Testis (tissue), 2 donors: Measurements from ENCODE around the gene AQP9.

Experiments used
- POLR2A ChIP-seq: fragments of 450-650 bp; IDR thresholded peaks from one replicate; pipeline ENCODE4 v1.6.1; 2017; ENCODE audit warnings: antibody characterized with exemption, mild to moderate bottlenecking, moderate library complexity
- TF ChIP-seq, protein P1 (sequence below), 3 experiments: fragments of 450-650 bp in 2 of 3; fragments of 200-600 bp in 1 of 3; sonication (generic) in 1 of 3; IDR thresholded peaks; one replicate each; pipeline ENCODE4 v1.5.1; 2016 to 2019; ENCODE audit warnings: antibody characterized with exemption in 3 of 3, mild to moderate bottlenecking in 2 of 3, moderate library complexity in 1 of 3

DNA sequence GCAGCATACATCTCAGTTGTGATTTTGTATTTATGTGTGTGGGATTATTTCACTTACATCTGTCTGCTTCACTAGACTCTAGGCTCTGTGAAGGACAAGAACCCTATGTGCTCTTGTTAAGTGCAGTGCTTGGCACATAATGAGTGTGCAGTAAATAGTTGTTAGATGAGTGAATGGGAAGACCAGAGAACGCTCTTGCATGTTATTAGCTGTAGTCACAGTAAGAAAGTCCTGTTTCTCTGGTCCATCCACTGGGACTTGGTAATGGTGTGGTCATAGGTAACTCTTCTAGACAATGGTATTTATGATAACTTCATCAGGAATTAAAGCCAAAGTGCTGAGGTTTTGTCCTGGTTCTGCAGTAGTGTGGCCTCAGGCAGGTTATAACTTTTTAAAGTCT is 1.4 kb upstream of the AQP9 start:
- TF ChIP-seq, protein P1, sequence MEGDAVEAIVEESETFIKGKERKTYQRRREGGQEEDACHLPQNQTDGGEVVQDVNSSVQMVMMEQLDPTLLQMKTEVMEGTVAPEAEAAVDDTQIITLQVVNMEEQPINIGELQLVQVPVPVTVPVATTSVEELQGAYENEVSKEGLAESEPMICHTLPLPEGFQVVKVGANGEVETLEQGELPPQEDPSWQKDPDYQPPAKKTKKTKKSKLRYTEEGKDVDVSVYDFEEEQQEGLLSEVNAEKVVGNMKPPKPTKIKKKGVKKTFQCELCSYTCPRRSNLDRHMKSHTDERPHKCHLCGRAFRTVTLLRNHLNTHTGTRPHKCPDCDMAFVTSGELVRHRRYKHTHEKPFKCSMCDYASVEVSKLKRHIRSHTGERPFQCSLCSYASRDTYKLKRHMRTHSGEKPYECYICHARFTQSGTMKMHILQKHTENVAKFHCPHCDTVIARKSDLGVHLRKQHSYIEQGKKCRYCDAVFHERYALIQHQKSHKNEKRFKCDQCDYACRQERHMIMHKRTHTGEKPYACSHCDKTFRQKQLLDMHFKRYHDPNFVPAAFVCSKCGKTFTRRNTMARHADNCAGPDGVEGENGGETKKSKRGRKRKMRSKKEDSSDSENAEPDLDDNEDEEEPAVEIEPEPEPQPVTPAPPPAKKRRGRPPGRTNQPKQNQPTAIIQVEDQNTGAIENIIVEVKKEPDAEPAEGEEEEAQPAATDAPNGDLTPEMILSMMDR (IDR thresholded peaks at IDR 0.05) = no peak
- TF ChIP-seq POLR2A = no peak
